Renal pelvis (tissue), 4 donors: ENCODE data around the gene NRP2. TPM values are rescaled to one million over a fixed set of nuclear protein-coding genes. Genes with fewer than 3 reads are reported as not detected.
A peak's percentile ranks its signal among the peaks of the same experiment; 100 is the strongest.

ENCODE experiments used
- DNase-seq: peaks from one replicate; pipeline ENCODE4 v3.0.0-alpha.2; 2013
- polyA plus RNA-seq, 3 donors: library from polyadenylated mRNA; unstranded; fragments of 120-200 nt; gene quantifications; one replicate each; pipeline ENCODE4 v1.2.1, GENCODE V29; 2013; ENCODE audit not compliant: insufficient read length in 3 of 3

The NRP2 gene
- polyA plus RNA-seq, 3 donors: 55.8 to 67.4 (median 66.9) TPM

DNA sequence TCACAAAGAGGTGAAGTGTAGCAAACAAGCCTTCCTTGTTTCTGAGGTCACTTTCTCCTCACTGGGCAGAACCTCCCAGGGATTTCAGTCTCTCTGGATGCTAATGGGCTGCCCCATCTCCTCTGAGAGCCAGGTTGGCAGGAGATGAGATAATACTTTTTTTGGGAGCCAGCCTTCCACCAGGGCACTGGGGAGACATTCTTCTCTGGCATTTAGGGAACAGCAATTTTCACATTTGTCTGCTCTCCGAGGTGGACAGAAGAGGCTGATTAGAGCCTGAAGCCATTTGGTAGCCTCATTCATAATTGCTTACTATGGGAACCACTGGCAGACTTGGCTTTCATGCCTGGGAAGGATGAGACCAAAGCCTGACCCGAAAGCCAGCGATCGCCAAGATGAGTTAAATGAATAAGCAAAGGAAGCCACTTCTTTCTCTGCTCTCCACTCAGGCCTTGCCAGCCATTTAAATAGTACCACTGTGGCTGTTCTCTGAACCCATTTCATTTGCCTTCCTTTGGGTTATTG lies 70.1 kb downstream of the NRP2 start:
- no peak for DNase-seq

DNA sequence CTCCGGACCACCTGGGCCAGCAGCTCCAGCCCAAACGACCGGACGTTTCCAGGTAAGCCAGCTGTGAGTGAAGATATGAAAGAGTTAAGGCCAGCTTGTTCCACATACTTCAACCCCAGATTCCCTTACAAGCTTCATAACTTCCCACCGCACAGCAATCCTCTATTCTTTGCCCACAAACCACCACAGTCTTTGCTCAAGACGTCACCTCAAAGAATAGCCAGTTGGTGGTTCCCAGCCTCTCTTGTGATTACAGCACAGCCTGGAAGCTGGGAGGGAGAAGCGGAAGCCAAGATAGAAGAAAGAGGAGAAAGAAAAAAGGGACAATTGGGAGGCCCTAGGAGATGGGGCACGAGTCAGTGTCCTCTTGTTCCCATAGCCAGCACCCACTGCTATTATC lies 70.6 kb downstream of the NRP2 start:
- DNase-seq: no peak

DNA sequence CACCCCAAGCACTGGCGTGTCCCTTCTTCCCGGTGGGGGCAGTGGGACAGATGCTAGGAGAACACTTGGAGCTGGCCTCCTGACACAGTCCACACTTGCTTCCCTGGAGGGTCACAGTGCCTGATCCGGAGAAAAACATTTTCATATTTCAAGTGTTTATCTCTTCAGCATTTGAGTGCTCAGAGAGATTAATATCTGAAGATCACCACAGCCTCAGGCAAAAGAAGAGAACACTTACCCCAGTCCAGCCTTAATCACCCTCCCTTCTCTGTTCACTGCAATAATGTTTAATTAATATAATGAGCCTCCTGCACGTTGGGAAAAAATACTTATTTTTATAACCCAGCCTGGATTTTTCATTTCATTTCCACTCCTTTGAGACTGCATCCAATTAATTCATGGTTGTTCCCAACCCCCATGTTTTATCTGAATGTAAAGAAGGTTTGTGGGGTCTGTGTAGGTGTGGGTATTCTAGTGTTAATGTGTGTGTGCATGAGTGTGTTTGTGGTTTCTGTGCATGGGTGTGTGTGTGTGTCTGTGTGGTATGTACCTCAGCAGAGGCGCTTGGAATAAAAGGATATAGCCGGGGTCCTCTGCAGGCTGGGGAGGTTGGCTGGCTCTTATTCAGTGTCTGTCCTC lies 72.1 kb downstream of the NRP2 start:
- no peak for DNase-seq

DNA sequence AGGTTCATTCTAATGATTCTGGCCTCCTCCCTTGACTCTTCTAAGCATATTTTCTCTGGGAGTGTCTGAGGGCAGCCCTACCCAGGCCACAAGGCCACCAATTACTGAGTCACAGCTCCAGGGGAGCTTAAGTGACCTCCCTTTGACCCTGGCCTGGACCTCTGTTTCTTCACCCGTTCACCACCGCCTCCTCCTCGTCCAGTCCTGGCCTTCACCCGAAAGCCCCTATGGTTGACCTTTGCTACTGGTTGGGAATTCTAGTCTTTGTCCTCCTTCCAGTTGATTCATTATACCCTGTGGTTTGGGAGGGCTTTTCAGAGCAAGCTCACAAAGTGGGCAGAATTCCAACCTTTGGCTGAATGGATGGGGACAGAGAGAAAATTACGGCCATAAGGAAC lies 72.6 kb downstream of the NRP2 start:
- DNase-seq: no peak

DNA sequence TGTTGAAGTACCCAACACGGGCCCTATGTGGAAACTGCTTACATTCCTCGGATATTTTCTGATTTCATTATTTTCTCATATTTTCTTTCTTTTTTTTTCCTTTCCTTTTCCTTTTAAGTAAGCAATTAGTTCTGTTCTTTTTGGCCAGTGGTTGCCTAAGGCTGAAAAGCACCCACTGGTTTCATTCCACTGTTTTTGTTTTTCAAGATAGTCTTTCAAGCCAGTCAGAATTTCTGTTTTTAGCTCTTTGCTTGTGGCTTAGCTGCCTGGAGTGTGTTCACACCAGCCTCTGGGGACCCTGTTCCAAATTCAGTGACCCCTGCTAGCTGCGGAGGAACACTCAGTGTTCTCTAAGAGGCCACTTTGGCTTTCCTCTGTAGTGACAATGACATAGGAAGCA lies 73.6 kb downstream of the NRP2 start:
- no peak for DNase-seq

DNA sequence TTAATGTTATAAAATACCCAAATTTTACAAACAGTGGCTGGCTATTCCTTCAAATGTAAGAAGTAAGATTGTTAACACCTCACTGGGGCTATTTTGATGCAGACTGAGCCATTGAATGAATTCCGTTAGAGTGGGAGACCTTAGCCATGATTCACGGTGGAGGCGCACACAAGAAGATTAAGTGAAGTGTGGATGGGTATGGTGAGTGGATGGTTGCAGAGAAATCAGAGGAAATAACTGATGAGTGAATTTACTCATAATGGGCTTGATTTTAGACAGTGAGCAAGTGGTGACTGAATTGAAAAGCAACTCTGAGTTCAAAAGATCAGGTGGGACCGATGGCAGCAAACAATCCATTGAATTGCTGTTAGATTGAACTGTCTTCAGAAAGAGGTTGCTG lies 75.0 kb downstream of the NRP2 start:
- DNase-seq: no peak

DNA sequence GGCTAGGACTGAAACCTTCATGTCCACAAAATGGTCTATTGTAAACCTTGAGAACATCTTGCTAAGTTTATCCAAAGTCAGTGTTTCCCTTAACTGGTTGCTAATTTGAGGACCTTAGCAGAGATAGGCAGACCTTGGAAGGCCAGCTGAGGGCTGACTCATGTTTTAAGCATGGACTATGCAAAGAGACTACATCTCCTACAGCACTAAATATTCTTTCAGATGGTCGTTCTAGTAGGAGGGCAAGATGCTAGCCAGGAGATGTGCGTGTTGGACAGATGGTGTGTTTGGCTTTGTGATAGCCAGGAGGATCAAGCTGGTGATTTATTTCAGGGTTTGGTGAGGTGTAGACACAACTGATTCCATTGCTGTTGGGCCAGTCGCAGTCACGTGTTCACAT lies 75.8 kb downstream of the NRP2 start:
- DNase-seq: no peak

DNA sequence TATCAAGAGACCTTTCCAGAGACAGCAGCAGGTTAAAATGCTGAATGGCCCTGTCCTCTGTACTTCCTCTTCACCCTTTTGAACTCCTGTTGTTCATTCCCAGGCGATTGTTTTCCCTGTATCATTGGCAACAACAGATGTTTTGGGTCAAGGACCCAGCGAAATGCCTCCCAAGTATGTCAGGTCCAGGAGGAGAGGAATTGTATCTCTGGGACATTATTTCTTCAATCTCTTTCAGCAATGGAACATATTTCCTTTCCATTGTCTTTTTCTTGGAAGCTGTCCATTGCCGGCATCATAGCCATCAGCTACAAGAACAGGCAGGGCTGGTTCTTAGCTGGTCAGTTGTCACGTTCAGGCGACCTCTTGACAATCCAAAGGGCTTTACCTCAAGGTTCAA lies 76.2 kb downstream of the NRP2 start:
- DNase-seq: no peak

DNA sequence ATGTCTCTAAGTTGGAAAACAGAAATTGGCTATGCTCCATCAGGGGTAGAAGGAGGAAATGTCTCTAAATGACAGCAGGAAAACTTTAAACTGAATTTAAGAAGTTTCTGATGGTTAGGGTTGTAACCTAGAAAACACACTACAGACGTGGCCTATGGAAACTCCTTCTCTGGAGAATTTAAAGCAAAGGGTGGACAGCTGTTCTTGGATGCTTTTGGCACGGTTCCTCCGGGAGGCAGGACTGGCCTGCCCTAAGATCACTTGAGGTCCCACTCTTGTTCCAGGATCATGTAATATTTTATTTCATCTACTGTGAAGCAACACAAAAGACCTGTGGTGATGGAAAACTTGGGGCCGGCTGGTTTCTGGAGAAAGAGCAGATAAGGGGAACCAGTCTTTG lies 77.0 kb downstream of the NRP2 start:
- peak; percentile 63 for DNase-seq

DNA sequence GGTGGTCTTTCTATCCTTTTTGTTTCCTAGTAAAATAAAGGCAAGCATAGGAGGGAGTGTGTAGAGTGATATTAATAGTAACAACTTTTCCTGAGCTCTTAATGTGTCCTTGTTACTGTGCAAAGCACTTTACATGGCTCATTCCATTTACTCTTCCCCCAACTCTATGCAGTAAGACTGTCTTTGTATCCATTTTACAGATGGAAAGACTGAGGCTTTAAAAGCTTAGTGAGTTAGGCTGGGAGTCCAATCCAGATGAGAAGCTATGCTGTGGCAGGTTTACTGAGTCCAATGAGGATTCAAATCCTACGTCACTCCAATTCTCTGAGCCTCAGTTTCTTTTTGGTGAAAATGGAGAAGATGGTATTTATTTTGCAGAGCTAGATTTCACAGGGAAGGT lies 77.4 kb downstream of the NRP2 start:
- DNase-seq: no peak

DNA sequence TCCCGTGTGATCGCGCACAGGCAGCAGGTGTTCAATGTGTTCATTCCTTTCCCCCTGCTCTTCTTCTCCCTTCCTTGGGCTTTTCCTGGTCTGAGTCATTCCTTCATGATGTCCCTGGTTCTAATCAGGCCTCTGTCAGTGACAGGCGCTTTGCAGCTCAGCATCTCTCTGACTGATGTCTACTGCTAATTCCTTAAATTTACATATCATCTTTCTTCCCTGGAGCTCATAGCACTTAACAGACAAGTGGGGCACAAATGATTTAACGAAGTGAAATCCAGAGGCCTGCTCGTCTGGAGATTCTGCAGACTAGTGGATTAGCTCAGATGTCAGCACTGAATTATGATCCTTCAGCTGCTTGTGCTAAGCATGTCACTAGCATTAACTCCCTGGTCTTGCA lies 77.9 kb downstream of the NRP2 start:
- DNase-seq: no peak

DNA sequence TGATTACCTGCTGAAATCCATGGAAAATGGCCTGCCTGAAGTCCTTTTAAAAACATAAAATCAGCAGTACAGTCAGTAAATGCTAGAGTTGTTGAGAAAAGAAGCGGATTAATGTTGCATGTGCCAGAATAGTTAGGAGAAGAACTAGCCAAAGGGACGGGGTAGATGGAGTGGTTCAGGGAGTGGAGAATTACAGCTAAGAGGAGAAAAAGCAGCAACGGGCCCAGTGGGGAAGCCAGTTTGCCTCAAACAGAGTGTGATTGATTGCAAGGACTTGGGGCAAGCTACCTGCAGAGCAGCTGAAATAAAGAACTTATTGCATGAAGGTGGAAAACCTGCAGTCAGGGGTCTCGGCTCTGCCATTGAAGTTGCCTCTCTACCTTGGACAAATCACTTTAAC lies 79.1 kb downstream of the NRP2 start:
- DNase-seq: no peak

DNA sequence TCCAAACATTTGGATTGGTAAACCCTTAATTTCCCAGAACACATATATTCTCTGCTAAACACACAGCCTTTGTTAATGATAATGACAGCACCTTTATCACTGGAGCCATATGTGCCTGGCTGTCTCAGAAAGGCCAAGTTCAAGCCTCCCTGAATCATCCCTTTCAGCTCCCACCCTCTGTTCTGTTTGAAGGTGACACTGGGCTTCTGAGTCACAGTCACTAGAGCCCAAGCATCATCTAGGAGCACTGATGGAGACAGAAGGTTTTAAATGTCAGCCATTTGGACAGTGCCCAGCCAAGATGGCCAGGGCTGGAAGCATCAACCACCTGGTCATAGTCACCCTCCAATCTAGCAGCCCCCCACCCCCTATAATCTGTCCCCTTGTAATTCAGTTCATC lies 80.6 kb downstream of the NRP2 start:
- DNase-seq: no peak

DNA sequence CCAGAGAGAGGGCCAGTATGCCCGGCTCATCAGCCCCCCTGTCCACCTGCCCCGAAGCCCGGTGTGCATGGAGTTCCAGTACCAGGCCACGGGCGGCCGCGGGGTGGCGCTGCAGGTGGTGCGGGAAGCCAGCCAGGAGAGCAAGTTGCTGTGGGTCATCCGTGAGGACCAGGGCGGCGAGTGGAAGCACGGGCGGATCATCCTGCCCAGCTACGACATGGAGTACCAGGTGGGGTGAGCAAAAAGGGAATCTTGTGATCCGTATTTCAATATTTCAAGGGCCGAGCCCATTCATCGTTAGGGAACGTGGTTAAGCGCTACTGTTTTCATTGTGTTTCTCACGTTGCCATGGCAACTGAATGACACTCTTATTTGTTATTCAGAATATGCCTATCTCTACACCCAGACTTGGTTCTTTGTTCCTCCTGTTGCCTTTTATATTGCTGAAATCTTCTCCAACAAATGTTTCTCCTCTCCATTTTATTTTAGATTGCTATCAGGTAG lies 81.5 kb downstream of the NRP2 start:
- DNase-seq: no peak

DNA sequence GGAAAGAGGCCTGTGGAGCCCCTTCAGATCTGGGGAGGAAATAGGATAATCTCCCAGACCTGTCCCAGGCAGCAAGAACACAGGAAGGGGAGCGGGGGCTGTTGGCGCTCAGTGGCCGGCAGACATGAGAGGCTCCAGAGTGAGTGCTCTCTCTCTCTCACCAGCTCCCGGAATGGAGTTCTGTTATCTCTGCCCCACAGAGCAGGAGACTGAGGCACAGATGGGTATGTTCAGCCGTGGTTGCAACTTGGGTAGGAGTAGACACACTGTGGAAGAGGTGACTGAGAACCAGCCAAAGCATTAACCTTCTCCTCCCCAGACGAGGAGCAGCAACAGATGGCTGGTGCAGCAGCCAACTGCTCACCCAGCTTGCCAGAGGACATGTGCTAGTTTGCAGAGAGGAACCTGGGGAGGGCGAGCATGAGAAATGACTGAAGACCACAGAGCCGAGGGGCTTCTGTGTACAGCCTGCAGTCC lies 82.0 kb downstream of the NRP2 start:
- no peak for DNase-seq

DNA sequence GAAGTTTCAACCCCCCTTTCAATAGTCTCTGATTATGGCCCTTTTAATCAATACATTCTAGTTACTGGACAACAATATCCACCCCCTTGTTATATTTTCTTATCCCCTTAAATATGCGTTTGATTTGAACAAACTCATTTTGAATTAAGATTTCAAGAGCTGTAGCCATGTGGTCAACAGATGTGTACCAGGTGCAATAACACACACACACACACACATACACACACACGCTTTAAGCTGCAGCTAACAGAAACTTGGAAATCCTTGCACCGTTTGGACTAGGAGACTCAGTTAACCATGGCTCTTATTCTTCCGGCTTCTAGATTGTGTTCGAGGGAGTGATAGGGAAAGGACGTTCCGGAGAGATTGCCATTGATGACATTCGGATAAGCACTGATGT lies 82.8 kb downstream of the NRP2 start:
- no peak for DNase-seq

DNA sequence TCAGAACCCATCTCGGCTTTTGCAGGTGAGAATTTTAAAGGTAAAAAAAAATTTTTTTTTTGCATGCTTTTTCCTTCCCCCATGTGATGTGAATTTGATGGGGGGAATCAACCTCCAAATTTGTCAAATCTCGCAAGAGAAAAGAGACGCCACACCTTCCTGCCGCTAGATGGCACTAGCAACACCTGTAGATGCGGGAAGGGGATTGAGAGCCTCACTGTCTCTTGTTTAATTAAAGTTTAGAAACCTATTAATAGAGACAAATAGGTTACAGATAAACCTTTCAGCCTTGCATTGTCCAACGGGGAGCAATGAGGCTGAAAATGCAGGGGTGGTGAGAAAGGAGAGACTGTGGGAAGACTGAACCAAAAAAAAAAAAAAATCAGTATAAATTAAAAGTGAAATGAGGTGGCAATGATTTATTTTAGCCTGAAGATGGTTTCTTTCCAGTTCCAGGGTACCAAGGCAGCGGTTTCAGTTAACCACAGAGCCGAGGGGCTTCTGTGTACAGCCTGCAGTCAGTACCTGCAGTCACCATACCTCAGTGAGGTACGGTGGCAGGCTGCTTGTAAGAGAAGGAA lies 84.6 kb downstream of the NRP2 start:
- DNase-seq: peak; percentile 80

DNA sequence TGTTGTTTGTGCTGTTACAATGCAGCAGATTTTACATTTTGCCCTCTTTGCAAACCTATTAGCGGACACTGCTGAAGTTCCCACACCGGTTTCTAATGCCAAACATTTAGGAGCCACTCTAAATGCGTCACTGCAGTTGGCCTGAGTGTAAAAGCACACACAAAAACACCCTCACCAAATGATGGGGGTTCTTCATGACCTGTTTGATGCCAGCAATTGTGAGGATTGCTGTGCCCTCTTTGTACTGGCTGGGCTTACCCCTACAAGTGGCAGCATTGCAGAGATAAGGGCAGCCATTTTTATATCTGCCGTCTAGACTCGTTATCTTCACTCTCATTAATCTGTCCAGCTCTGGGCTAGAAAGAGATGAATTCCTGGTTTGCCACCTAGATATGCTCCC lies 85.3 kb downstream of the NRP2 start:
- no peak for DNase-seq

DNA sequence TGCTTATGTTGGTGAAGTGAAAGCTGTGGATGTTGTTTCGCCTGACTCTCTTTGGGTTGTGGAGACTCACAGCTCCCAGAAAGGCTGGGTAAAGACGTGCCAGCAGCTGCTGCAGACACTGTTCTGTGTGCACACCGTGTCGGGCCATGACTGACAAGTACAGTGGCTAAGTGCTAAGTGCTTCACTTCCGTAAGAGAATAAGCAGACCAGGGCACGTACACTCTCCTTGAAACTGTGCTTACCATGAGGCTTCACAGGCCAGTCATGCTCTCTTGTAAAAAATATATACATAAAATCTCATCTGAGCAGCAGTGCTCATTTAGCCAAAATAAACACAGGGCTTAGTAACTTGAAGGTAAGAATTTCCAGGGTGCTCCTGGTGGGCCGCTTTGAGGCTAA lies 86.0 kb downstream of the NRP2 start:
- DNase-seq: no peak

DNA sequence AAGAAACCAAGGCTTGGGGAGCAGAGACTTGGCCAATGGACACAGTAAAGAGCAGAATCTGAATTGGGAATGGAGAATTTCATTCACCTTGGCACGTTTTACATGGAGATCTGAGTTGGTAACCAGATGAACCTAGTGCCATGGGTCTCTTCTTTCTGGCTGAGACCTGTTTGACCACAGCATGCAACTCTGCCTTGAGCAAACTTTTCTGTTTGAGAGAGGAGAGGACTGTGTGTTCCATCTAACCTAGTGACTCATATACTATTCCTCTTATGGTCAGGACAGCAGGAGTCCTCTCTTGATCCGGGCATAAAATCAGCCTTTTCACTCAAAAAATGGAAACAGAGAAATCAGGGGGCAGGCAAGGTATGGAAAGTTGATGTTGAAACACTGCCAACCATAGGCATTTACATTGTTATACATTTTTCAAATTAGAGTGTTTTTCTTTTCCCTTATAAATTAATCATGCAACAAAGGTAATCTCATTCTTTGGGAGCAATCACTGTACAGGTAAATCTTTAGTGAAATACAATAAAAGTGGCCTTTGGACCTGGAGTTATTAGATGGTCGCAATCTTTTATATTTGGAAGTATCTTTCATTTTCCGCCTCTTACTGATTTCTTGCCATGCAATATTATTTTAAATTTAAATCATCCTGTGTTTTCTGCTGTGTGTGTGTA lies 86.7 kb downstream of the NRP2 start:
- DNase-seq: no peak

DNA sequence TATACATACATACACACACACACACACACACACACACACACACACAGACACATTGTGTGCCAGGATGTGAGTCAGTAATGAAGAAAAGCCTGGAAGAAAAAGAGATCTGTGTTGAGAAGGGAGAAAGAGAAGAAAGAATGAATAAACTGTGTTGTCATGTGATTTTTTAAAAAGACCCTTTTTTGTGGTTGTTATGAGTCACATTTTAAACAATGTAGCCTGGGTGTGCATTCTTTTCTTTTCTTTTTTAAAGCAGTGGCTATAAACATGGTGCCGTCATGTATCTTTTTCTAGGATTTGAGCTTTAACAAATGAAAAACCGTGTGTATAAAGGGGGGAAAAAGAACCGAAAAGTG lies 87.2 kb downstream of the NRP2 start:
- DNase-seq: no peak

DNA sequence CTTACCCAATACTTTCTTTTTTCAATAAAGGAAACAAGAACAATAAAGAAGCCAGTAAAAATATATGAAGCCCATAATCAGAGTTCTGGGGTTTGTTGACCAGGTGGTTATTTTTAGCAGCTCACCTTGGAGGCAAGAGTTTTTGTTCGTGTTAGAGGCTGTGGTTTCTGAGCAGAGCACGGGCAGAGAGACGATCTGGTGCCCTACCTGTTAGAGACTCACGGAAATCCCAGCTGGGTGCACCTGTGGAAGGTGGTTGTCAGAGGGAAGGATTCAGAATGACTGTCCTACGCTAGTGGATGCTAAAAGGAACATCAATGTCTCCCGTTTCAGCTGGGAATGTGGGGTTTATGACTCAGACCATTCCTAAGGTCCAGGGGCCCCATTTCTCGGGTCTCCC lies 87.6 kb downstream of the NRP2 start:
- DNase-seq: no peak

DNA sequence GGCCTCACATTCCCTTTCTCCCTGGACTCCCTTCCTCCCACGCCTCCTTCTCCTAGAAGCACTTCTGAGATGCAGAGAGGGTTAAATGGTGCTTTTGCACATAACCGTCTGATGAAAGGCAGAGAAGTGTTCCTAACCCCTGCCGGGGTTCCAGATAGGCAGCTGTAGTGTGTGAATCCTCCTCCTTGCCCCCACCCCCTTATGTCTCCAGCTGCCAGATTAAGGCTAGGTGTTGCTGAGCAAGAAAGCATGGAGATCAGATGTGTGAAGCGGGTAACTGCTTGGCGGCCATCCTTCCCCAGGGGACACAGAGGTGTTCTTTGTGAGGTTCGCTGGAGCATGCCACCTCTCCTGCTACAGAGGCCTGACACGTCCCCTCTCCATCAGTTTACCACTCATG lies 88.3 kb downstream of the NRP2 start:
- no peak for DNase-seq
